ENCODE measurements around the gene CUEDC2.

The CUEDC2 gene

DNA sequence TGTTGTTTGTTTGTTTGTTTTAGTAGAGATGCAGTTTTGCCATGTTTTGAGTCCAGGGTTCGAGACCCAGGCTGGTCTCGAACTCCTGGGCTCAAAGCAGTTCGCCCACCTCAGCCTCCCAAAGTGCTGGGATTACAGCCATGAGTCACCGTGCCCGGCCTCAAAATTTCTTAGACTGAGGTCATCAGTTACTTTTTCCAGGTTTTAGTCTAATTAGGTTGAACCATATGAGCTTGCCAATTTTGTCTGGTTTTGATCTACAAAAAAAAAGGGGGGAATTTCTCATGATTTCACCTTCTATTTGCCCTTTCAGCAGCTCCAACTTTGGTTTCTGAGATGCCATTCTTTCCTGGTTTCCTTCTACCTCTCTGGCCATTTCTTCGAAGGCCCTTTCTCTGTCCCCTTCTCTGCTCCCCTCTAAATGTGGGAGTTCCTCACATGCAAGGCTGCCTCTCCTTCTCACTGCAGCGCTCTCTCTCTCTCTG is 5.5 kb downstream of the CUEDC2 start:
- TF ChIP-seq, protein P1, sequence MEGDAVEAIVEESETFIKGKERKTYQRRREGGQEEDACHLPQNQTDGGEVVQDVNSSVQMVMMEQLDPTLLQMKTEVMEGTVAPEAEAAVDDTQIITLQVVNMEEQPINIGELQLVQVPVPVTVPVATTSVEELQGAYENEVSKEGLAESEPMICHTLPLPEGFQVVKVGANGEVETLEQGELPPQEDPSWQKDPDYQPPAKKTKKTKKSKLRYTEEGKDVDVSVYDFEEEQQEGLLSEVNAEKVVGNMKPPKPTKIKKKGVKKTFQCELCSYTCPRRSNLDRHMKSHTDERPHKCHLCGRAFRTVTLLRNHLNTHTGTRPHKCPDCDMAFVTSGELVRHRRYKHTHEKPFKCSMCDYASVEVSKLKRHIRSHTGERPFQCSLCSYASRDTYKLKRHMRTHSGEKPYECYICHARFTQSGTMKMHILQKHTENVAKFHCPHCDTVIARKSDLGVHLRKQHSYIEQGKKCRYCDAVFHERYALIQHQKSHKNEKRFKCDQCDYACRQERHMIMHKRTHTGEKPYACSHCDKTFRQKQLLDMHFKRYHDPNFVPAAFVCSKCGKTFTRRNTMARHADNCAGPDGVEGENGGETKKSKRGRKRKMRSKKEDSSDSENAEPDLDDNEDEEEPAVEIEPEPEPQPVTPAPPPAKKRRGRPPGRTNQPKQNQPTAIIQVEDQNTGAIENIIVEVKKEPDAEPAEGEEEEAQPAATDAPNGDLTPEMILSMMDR (IDR thresholded peaks at IDR 0.05): no peak
- Histone ChIP-seq H3K9me3 (no peaks in the 10 kb centered on the region), H3K36me3 (peaks cover 0 to 32% (median 15%) of the 10 kb centered on the region in 3 donors), H3K4me3 (no peak overlapping the region), H3K4me1 (peaks cover 0 to 30% (median 25%) of the 10 kb centered on the region in 4 donors), H3K27me3 (no peaks in the 10 kb centered on the region), H3K27ac (no peak overlapping the region)
- DNase-seq: no peak
- intact Hi-C loops (cut with DNase I; ENCODE audit: low total_unique reads): no loop called here

DNA sequence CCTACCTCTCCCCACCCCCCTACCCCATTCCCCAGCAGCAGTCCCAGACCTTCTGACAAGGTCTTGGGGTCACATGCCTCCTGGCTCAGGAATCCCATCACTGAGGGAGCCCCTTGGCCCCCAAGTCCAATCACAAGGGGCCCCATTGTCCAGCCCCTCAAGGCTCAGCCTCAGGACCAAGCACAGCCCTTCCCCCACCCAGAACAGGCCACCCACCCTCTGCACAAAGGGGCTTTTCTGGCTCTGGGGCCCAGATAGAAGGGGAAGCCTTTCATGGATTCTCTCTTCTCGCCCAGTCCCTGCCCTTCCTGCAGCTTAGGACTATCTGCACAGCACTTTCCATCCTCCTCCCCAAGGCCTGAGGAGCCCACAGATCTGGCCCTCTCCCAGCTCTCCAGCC is 6.9 kb downstream of the CUEDC2 start:
- no peak for DNase-seq
- Histone ChIP-seq H3K4me3 (no peak overlapping the region), H3K27ac (no peak overlapping the region), H3K4me1 (peaks cover 0 to 27% (median 17%) of the 10 kb centered on the region in 4 donors), H3K27me3 (no peaks in the 10 kb centered on the region), H3K9me3 (no peaks in the 10 kb centered on the region), H3K36me3 (peaks cover 0 to 32% (median 15%) of the 10 kb centered on the region in 3 donors)
- TF ChIP-seq, protein P1 (IDR thresholded peaks at IDR 0.05): no peak
- intact Hi-C loops (cut with DNase I; ENCODE audit: low total_unique reads): no loop called here

DNA sequence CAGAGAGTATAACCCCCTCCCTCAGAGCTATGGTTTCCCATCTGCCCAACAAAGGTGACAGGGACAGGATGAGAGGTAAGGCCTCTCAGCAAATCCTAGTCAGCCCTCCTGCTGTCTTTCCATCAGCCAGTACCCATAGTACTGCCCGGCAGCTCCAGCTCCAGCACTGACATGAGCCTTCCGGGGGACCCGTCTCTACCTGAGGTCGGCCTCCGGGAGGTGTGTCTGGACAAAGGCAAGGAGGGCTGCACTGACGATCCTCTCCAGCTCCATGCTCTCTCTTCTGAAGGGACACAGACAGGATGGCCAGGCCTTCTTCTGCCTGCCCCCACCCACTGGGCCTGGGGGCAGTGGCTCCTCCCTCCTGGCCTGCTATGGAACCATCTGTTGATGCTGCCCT is 7.5 kb downstream of the CUEDC2 start:
- peaks cover 0 to 32% (median 15%) of the 10 kb centered on the region in 3 donors for H3K36me3 ChIP-seq
- H3K4me3 ChIP-seq: no peak overlapping the region
- H3K27ac ChIP-seq: no peak overlapping the region
- H3K4me1 ChIP-seq: peaks cover under 1 to 32% (median 21%) of the 10 kb centered on the region in 4 donors
- no peaks in the 10 kb centered on the region for H3K27me3 ChIP-seq
- intact Hi-C loops (cut with DNase I; ENCODE audit: low total_unique reads): no loop called here
- TF ChIP-seq, protein P1 (IDR thresholded peaks at IDR 0.05): no peak
- no peaks in the 10 kb centered on the region for H3K9me3 ChIP-seq
- DNase-seq: no peak

DNA sequence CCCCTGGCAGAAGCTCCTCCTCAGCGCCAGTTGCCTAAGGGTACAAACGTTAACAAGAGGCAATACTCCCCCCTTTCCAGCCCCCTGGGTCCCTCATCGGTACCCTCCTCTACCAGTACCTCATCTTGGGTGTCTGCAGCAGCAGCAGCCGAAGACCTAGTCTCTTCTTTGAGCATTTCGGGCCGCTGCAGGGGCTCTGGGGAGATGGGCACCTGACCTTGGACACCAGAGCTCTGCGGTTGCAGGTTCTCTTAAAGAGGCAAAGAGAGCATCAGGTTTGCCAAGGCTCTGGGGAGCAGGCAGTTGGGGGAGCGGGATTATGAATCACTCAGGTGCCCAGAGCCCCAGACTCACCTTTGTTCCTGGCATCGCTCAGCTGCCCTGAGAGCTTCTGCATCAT is 8.2 kb downstream of the CUEDC2 start:
- Histone ChIP-seq H3K4me1 (peaks cover 5 to 40% (median 29%) of the 10 kb centered on the region in 4 donors), H3K27ac (no peak overlapping the region), H3K36me3 (peaks cover 0 to 32% (median 15%) of the 10 kb centered on the region in 3 donors), H3K27me3 (no peaks in the 10 kb centered on the region), H3K4me3 (no peak overlapping the region), H3K9me3 (no peaks in the 10 kb centered on the region)
- no peak for DNase-seq
- TF ChIP-seq, protein P1 (IDR thresholded peaks at IDR 0.05): no peak
- intact Hi-C loops (cut with DNase I; ENCODE audit: low total_unique reads): no loop called here

DNA sequence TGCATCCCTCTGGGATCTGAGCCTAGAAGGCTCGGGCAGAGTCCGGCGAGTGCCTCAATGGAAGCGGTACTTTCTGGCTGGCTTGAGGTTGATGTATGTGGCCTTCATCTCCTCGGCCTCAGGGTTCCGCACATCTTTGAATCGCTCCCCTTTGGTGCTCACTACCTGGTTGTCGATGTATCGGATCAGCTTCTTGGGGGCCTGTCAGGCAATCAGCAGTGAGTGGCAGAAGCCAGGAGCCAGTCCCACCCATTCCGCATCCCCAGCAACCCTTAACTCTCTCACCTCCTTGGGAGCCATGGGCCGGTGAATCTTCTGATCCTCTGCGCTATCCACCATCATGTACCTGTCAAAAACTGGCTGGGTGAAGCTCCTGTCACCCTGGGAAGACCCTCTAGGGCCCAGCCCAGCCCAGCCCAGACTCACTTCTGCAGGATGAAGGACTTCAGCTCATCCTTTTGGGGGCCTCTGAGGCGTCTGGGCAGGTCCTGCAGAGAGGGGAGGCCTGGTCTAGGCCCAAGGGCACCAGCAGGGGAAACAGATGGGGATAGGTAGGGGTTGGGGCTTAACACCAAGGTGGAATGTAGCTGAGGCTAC is 8.9 kb downstream of the CUEDC2 start:
- intact Hi-C loops (cut with DNase I; ENCODE audit: low total_unique reads): no loop called here
- peak overlapping the region in 1 of 2 donors; percentile 71 for H3K4me3 ChIP-seq

More for the DNA sequence above, 8.9 kb downstream of the CUEDC2 start:
- H3K27me3 ChIP-seq: peaks cover 0 to 5% of the 10 kb centered on the region in 2 donors
- H3K9me3 ChIP-seq: no peaks in the 10 kb centered on the region
- TF ChIP-seq, protein P1 (IDR thresholded peaks at IDR 0.05): no peak
- peaks cover 5 to 46% (median 35%) of the 10 kb centered on the region in 4 donors for H3K4me1 ChIP-seq
- H3K36me3 ChIP-seq: peaks cover 0 to 32% (median 15%) of the 10 kb centered on the region in 3 donors
- DNase-seq: no peak
- peak overlapping the region in 1 of 2 donors; percentile 90 for H3K27ac ChIP-seq

Measured in tibial artery (tissue), 4 donors.